HG02763 (cell line): Measurements from ENCODE around the gene ROBO4.

Experiments
- ATAC-seq: cut with Tn5 transposase; IDR thresholded peaks from one replicate; pipeline ENCODE4 v1.9.1; 2021; ENCODE audit warnings: mild to moderate bottlenecking, moderate library complexity; ENCODE audit not compliant: unreplicated experiment

Gene ROBO4

GRCh38 chr11:124919898-124920297, 22.2 kb upstream of the ROBO4 start:
- no peak for ATAC-seq

GRCh38 chr11:124918950-124919349, 21.3 kb upstream of the ROBO4 start, which contains the start of gene HEPN1:
Gene HEPN1 (plus strand): TSS chr11:124919250.
- no peak for ATAC-seq

GRCh38 chr11:124917115-124917637, 19.5 kb upstream of the ROBO4 start:
- ATAC-seq: no peak

GRCh38 chr11:124916370-124916710, 18.7 kb upstream of the ROBO4 start:
- no peak for ATAC-seq

GRCh38 chr11:124915541-124916369, 18.1 kb upstream of the ROBO4 start:
- ATAC-seq: no peak

GRCh38 chr11:124902616-124903015, 5.0 kb upstream of the ROBO4 start:
- ATAC-seq: no peak

- ATAC-seq: no peak
Observed at GRCh38 chr11:124900464-124900863, 2.8 kb upstream of the ROBO4 start.

- no peak for ATAC-seq
Observed at GRCh38 chr11:124899383-124900145, 1.9 kb upstream of the ROBO4 start.

GRCh38 chr11:124898711-124899110, 1.0 kb upstream of the ROBO4 start:
- ATAC-seq: no peak

GRCh38 chr11:124898263-124898680, 607 bp upstream of the ROBO4 start:
- ATAC-seq: no peak

- no peak for ATAC-seq
Observed at GRCh38 chr11:124896821-124897391, 759 bp downstream of the ROBO4 start.

- no peak for ATAC-seq
Observed at GRCh38 chr11:124896071-124896750, 1.5 kb downstream of the ROBO4 start.

- ATAC-seq: no peak
Observed at GRCh38 chr11:124895471-124895971, 2.1 kb downstream of the ROBO4 start.

GRCh38 chr11:124894606-124895430, 2.8 kb downstream of the ROBO4 start:
- ATAC-seq: no peak

GRCh38 chr11:124893781-124894401, 3.8 kb downstream of the ROBO4 start:
- ATAC-seq: no peak

- no peak for ATAC-seq
Observed at GRCh38 chr11:124892750-124893454, 4.8 kb downstream of the ROBO4 start.

GRCh38 chr11:124892146-124892545, 5.5 kb downstream of the ROBO4 start:
- ATAC-seq: no peak

GRCh38 chr11:124891373-124891861, 6.2 kb downstream of the ROBO4 start:
- ATAC-seq: no peak
